GM19193 (cell line): ENCODE measurements around the gene GFM1.

Experiments used
- POLR2A ChIP-seq: IDR thresholded peaks from 4 replicates; pipeline ENCODE4 v1.6.1; 2011; ENCODE audit not compliant: insufficient read depth, insufficient read length; ENCODE audit errors: extremely low read depth

GFM1 gene

GRCh38 chr3:158702815-158703481 is 58.6 kb downstream of the GFM1 start:
- TF ChIP-seq POLR2A, result no peak

DNA sequence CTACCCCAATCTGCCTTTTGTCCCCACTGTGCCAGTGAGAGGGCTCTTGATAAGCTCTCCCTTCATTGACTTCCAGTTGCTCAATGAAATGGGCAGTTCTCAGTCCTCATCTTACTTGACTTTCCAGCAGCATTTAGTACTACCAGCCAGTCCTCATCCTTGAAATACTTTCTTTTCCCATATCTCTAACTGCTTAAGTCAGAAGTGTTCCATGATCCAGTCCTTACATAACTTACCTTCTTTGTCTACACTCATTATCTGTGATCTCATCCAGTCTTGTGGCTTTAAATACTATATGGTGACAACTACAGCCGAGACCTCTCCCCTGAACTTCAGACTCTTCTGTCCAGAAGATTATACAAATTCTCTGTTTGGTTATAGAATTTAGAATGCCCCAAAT is 59.2 kb downstream of the GFM1 start:
- no peak for TF ChIP-seq POLR2A

DNA sequence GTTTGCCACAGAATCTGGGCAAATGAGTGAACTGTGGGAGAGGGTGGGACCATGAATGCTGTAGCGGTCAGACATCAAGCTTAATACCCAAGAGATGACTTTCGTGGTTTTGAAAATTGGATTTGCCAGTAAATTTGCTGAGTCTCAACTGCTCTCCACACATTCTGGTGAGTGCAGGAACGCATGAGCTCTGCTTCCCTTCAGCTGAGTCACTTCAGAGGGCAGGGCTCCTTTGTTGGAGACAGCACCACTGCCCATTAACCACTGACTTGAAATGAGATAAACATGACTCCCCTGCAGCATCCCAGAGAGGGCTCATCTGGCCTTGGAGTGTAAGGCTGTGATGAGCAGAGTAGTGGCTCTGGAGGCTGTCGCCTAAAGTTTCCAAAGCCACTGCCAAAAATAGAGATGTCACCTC is 65.3 kb downstream of the GFM1 start:
- TF ChIP-seq POLR2A, result no peak

DNA sequence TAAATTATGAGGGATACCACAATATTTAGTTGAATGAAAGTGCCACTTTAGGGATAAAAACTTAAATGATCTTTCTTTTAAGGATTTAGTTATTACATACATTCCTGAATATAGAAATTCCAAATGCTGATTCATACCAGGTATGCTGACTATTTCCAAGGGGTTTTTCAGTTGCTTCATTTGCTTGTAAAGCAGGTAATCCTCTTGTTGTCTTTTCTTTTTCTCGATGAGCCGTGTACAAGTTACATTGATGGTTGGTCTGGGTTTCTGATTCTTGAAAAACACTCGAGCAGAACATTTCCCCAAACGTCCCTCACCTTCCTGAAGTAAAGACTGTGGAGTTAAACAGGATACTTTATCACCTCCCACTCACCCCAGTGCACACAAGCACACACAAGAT is 66.3 kb downstream of the GFM1 start:
- no peak for TF ChIP-seq POLR2A

- TF ChIP-seq POLR2A, result no peak
Observed at GRCh38 chr3:158711886-158712285, 67.6 kb downstream of the GFM1 start.

DNA sequence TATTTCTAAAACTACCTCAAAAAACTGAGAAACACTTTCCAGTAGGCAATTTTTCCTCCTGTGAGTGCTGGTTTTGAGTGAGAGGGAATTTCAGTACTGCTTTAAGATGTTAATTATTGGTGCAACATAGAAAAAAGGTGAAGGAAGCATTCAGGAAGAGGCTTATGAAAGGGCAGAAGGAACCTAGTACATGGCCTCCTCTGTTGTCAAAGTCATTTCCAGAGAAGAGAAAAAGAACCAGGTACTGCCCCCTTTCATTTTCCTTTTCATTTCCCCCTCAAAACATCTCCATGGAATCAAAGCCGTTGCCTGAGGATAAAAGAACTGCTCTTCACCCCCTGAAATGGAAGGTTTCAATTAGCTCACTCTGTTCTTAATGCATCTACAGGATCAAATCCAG is 68.1 kb downstream of the GFM1 start:
- no peak for TF ChIP-seq POLR2A

- TF ChIP-seq POLR2A, result no peak
Observed at GRCh38 chr3:158713094-158713499, 68.8 kb downstream of the GFM1 start.

DNA sequence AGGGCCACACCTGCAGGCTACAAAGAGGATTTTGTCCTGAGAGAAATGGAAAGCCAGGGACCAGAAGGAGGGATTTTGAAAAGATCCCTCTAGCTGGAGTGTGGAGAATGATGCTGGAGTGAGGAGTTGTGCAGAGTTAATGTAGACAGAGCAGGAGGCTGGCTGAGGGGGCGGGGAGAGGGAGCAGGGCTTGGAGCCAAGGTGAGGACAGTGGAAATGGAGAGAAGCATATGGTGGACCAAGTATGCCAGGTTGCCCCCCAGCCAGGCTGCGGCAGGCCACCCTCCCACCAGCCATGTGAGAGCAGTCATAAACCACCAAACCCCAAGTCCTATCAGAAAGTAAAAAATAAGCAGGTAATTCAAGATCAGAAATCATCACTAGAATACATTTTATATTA is 73.2 kb downstream of the GFM1 start:
- no peak for TF ChIP-seq POLR2A

GRCh38 chr3:158718490-158719170 is 74.3 kb downstream of the GFM1 start:
- no peak for TF ChIP-seq POLR2A

GRCh38 chr3:158722108-158722507 is 77.8 kb downstream of the GFM1 start:
- TF ChIP-seq POLR2A, result no peak

- TF ChIP-seq POLR2A, result no peak
Observed at GRCh38 chr3:158723991-158724390, 79.7 kb downstream of the GFM1 start.

- TF ChIP-seq POLR2A, result no peak
Observed at GRCh38 chr3:158725348-158726011, 81.2 kb downstream of the GFM1 start.

DNA sequence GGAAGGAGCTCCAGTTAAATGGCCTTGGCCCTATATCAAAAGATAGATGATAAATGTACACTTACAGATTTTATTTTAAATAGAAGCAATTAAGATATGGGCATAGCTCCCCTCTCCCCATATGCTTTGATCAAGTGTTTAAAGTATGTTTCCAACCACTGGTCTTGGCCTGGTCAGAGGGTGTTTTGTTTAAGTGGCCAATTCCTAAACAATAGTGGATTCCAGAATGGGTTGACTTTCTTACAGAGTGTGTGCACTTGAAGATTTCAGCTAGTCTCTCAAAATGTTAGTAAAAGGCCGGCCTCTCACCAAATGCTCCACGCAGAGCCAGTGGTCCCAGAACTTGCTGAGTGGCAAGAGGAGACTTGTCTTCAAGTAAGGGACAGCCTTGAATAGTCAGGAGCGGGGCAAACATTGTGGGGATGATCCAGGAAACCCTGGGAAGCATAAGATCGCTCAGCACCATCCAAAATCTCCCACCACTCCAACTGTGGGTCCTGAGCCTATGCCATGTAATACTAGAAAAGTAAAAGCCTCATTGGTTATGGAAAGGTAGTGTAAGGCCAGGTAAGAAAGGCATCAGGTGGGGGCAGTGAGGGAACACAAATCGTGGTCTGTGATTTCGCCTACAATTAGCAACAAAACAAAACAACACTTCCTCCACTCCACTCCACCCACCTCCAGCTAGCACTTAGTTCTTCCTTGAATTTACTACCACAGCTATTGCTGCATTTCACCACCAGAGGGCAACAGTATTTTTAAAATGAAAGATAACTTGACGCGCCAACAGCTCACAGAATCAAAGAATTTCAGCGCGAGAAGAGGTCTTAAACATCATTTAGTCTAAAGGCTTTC is 83.1 kb downstream of the GFM1 start:
- TF ChIP-seq POLR2A, result no peak

GRCh38 chr3:158728061-158728377 is 83.7 kb downstream of the GFM1 start:
- no peak for TF ChIP-seq POLR2A

DNA sequence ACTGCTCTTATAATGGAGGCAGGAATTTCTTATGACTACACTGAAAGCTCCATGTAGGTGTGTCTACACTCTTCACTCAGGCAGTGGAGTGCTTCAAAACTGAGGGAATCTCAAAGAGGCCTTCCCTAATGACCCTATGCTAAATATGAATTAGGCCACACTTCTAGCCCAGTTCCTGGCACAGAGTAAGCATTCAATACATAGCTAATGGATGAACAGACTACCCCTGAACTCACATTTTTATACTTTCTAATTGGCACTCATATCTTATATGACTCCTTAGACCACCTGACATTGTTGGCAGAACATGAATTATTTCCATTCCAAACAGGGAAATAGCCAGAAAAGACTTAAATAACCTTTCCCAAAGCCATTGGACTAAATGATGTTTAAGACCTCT is 84.5 kb downstream of the GFM1 start:
- no peak for TF ChIP-seq POLR2A

- TF ChIP-seq POLR2A, result no peak
Observed at GRCh38 chr3:158731486-158731885, 87.2 kb downstream of the GFM1 start.
